HG03280 (cell line): Measurements from ENCODE around the gene LCE1E.

Source experiments
- ATAC-seq: cut with Tn5 transposase; IDR thresholded peaks from one replicate; pipeline ENCODE4 v1.9.1; 2021; ENCODE audit warnings: mild to moderate bottlenecking, moderate library complexity; ENCODE audit not compliant: unreplicated experiment

The LCE1E gene

DNA sequence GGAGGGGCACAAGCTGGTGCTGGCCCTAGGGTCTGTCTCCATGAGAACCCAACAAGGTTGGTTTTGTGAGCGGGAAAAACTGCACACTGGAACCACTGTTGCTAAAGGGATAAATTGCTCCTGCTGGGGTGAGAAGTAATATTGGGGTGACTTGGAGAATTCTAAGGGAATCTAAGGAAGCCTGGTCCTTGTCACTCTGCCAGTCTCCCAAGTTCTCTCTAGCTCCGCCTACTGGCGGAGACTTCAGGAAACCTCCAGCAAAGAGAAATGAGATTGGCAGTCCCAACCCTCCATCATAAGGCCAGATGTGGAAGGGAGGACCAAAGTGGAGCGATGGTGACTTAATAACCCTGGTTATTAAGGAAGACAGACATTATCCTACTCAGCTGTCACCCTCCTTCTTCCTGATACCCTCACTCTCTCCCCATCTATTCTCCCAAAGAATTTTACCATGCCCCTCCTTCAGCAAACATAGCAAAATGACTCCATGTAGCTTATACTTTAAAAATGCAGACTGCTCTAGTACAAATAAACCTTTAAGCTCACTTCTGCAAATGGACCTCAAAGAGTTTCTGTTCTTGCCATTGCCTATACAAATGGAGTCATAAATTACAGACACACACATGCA lies 8.4 kb upstream of the LCE1E start:
- ATAC-seq: no peak

DNA sequence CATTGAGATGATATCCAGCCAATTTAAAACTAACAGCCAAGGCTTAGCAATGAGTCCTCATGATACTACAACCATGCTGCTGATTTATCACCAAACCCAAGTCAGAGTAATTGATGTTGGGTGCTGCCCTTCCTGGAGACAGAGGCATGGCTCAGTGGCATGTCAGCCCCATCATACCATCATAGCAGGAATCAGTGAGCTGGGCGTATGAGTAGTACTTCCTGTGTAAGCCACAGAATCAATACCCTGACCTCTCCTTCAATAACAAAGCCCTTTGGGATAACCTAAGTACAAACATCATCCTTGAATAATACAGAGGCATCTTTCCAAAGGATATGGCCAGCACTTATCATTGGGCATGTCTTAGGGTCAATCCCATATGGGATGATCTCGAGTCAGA lies 3.0 kb upstream of the LCE1E start:
- ATAC-seq: no peak

DNA sequence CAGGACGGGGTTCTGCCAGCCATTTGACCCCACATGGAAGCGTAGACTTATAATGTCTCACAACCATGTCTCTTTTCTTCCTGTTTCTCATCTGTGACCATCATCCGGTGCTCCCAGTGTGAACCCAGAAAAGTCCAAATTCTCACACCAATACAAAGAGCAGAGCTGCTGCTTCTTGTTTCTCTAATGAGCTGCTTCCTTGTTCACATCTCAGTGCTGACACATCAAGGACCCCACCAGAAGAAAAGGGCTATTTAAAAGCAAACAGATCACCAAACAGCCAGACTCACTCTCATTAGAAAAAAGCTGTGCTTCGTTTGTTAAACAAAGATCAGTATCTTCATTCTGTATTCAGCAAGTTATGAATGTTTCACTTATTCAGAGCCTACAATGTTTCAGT lies 9.6 kb downstream of the LCE1E start:
- ATAC-seq: no peak

DNA sequence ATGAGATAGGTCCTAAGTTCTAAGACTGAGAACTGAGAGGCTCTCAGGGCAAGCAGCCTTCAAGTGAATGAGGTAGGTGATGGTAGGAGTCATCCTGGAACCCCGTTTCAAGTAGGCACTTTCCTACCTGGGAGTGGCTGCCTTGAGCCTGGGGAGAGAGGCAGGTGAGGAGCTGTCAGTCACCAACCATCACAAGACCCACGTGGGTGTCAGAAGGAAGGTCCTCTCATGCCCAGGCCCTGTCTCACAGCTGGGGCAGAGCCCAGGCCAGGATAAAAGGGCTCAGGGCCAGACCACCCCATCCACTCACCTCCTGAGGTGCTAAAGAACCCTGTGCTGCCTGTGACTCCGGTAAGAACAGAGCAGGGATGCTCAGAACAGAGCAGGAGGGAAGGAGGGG lies 10.4 kb downstream of the LCE1E start, which contains the start of gene LCE1D:
TSS of gene LCE1D (plus strand) at position 301 of the 400 bp plus-strand sequence. CDS start 1,074 bp downstream, outside the sequence.
- no peak for ATAC-seq

DNA sequence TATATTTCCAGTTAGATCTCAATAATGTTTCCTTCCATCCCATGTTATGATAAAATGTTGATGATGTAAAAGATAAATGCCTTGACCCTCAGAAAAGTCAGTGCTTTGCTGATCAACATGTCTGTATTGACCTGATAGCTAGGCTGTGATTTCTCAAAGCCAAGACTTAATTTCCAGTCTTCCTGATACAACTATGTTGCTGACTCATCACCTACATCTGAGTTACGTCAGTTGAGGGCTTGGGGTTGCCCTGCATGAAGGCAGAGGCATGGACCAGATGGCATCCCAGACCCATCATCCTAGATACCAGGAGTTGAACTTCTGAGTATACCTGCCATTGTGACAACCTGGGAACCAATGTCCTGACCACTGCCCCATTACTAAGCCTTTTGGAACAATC lies 15.3 kb downstream of the LCE1E start:
- ATAC-seq: no peak

DNA sequence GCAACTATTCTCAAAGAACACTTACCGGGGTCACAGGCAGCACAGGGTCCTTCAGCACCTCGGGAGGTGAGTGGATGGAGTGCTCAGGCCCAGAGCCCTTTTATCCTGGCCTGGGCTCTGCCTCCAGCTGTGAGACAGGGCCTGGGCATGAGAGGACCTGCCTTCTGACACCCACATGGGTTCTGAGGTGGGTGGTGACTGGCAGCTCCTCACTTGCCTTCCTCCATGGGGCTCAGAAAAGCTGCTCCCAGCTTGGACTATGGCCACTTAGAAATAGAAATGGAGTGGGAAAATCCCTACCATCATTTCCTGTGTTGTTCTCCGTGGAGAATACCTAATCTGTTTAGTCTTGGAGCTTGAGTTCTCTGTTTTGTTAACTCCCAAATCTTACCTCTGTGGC lies 20.5 kb downstream of the LCE1E start, which contains the start of gene LCE1C:
TSS of gene LCE1C (minus strand) at position 76 of the 400 bp plus-strand sequence. CDS start 1,173 bp downstream, outside the sequence.
- ATAC-seq: no peak

DNA sequence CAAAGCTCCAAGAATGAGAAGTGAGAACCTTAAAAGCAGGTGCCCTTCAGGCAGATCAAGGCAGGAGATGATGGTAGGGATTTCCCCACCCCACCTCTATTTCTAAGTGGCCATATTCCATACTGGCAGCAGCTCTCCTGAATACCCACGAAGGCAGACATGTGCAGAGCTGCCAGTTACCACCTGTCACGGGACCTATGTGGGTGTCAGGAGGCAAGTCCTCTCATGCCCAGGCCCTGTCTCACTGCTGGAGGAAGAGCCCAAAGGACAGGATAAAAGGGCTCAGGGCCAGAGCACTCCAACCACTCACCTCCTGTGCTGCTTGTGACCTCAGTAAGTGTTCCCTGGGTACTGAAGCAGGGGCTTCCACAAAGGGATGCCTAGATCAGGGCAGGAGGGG lies 25.0 kb downstream of the LCE1E start:
- ATAC-seq: no peak

DNA sequence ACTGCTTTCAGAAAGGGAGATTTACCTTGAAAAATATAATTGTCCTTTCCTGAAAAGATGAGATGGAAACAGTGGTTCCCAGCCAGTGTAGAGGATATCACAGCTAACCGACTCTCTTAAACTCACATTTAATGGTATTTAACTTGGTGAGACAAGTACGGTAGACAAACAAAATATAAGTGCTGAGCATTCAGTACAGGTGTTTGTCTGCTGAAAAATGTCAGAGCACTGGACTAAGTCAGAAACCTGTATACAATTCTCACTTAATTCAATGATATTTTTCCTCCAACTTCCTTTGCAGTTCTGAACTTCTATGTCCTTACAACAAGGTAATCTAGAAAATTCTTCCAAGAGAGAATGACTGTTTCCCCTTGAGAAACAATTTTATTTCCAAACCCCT lies 25.6 kb downstream of the LCE1E start, which contains the start of gene LCE1B:
TSS of gene LCE1B (plus strand) at position 301 of the 400 bp plus-strand sequence. CDS start 476 bp downstream, outside the sequence.
- no peak for ATAC-seq

DNA sequence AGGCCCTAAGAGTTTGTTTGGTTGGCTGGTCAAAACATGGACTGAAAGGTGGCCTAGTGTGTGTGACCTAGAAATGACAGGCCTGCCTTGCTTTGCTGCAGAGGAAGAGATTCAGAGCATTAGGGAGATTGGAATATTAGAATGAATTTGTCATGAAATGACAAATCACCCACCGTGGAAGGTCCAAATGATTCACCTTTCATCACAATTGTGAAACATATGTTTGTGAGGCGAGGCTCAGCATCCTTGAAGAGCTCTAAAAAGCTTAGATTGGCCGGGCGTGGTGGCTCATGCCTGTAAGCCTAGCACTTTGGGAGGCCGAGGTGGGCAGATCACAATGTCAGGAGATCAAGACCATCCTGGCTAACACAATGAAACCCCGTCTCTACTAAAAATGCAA lies 31.3 kb downstream of the LCE1E start:
- no peak for ATAC-seq

DNA sequence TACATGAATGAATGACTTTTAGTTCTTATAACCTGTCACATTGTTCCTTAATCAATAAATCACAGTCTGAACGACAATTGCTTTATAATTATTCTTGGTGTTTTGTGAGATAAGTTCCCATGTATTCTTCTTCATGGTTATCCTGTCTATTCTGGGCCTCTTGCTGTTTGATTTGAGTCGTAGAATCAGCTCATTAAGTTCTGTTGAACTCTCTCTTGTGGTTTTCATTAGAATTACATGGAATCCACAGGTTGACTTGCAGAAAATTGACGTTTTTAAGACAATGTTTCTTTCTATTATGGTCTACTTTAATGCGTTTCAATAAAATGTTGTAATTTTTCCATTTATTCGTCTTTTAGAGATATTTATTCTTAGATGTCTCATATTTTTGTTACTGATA lies 37.2 kb downstream of the LCE1E start:
- no peak for ATAC-seq

DNA sequence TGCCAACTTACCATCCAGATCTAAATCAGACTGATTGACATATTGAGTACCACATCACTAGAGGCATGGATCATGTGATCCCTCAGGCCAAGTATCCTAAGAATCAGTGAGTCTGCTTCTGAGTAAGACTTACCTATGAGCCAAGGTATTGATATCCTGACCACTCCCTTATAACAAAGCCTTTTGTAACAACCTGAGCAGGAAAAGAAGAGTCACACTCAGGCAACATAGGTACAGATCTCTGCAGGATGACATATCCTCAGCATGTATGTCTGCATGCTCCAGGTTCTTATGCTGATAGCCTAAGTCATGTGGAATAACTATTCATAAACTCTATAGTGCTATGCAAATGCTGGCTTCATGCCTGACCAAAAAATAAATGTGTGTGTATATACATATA lies 38.9 kb downstream of the LCE1E start:
- ATAC-seq: no peak

DNA sequence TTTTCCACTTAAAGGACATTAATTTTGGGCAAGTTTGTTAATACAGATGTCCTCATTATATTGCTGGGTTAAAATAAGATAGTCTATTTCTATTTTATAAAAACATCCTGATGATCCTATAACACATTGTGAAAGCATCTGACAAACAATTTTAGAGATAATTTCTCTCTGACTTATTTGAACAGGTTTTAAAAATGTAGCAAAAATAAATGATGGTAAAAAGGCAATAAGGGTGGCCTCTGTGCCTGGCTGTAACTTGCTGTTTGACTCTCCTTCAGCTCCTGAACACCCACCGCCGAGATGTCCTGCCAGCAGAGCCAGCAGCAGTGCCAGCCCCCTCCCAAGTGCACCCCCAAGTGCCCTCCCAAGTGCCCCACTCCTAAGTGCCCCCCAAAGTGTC lies 41.1 kb downstream of the LCE1E start, which contains the start of gene LCE1A:
TSS of gene LCE1A (plus strand) at position 301 of the 400 bp plus-strand sequence. CDS start at position 301, 0 bp downstream.
- no peak for ATAC-seq

DNA sequence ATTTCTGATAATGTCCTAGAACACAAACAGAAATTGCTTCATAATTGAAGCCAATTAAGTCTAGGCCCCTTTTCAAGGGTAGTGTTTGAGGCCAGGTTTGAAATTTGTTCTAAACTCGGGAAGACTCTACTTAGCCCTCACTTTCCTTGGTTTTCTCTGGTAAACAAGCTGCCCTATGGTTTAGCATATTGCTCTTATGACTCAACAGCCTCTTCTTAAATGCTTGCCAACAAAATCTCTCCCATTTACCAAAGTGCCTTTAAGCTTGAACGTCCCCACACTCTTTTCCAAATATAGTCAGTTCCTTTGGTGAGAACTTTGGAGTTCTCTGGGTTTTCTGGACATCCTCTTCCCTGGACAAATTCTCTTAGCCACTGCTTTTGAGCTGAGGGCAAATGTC lies 50.8 kb downstream of the LCE1E start:
- ATAC-seq: no peak
